Hepatocyte (in vitro differentiated cells): Measurements from ENCODE around the gene TRAM2.

Experiments used
- EZH2 ChIP-seq: fragments of 200-600 bp; sonication (generic); IDR thresholded peaks from 2 replicates; pipeline ENCODE4 v1.6.1; 2016; ENCODE audit warnings: antibody characterized with exemption, mild to moderate bottlenecking, borderline replicate concordance
- EZH2phosphoT487 ChIP-seq: fragments of 200-600 bp; sonication (generic); IDR thresholded peaks from one replicate; pipeline ENCODE4 v1.6.1; 2018; ENCODE audit warnings: antibody characterized with exemption, mild to moderate bottlenecking, low read depth, moderate library complexity; ENCODE audit not compliant: unreplicated experiment, severe bottlenecking
- TF ChIP-seq, protein P1 (sequence below): fragments of 200-600 bp; sonication (generic); IDR thresholded peaks from 2 replicates; pipeline ENCODE4 v1.5.1; 2016; ENCODE audit warnings: antibody characterized with exemption, mild to moderate bottlenecking; ENCODE audit not compliant: poor library complexity

DNA sequence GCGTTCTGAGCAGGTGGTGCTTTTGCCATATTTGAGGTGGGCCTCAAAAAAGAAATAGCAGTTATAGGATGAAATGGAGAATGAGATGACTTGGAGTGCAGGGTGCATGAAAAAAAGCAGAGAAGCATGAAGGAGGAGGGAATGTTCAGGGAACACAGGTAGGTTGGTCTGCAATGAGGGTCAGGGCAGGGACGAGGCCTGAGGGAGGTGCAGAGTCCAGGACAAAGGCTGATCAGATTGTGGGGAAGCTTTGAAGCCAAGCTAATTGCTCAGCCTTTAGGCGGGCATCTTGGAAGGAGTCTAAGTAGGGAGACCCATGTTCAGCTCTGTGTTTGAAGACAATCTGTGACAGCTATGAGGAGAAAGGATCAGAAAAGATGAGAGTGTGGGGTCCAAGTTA, 12.0 kb downstream of the TRAM2 start:
- TF ChIP-seq, protein P1, sequence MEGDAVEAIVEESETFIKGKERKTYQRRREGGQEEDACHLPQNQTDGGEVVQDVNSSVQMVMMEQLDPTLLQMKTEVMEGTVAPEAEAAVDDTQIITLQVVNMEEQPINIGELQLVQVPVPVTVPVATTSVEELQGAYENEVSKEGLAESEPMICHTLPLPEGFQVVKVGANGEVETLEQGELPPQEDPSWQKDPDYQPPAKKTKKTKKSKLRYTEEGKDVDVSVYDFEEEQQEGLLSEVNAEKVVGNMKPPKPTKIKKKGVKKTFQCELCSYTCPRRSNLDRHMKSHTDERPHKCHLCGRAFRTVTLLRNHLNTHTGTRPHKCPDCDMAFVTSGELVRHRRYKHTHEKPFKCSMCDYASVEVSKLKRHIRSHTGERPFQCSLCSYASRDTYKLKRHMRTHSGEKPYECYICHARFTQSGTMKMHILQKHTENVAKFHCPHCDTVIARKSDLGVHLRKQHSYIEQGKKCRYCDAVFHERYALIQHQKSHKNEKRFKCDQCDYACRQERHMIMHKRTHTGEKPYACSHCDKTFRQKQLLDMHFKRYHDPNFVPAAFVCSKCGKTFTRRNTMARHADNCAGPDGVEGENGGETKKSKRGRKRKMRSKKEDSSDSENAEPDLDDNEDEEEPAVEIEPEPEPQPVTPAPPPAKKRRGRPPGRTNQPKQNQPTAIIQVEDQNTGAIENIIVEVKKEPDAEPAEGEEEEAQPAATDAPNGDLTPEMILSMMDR: no peak
- TF ChIP-seq EZH2phosphoT487: no peak
- no peak for TF ChIP-seq EZH2
